Activated CD8-positive, alpha-beta memory T cell treated with anti-CD3 and anti-CD28 coated beads for 36 hours (primary cell): Measurements from ENCODE around the gene SAT2. TPM values are rescaled to one million over a fixed set of nuclear protein-coding genes. Genes with fewer than 3 reads are reported as not detected.
"Not testable (repeated sequence)": the region's sequence is repeated elsewhere in the genome, so short reads cannot be mapped to it uniquely, and the experiment has no call there.

Source experiments
- CTCF ChIA-PET: fragments of 350-600 bp; sonication (Branson Sonifier 250); formaldehyde crosslinking; loops from one replicate; lab custom pipeline; 2021; ENCODE audit warnings: antibody characterized with exemption; lab: Charles Lee
- POLR2A ChIA-PET: fragments of 350-600 bp; sonication (Branson Sonifier 250); formaldehyde crosslinking; loops from one replicate; lab custom pipeline; 2021; ENCODE audit warnings: antibody characterized with exemption; lab: Charles Lee
- total RNA-seq, 2 experiments: library from RNA; stranded (reverse); gene quantifications; one replicate each; pipeline ENCODE4 v1.2.3, GENCODE V29; 2021

SAT2 gene
- total RNA-seq, 2 experiments from 2014 or later = 19.2 to 20.0 TPM

DNA sequence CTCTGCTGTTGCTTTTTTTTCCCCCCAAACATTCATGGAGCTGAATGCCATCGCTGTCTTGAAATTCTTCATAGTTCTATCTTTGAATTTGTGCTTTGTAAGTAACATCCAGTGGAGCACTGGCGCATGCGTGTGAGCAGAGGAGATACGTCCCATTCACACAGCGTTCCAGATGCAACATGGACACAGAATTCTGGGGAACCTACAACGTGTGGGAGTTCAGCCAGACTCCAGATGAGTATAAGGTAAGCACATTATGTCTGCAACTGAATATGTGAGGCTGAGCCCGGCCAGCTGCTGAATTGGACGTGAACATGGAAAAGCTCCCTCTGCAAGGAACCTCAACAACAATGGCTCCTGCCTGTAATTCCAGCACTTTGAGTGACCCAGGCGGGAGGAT is 18.8 kb upstream of the SAT2 start:
- POLR2A ChIA-PET = no interaction called here
- CTCF ChIA-PET = interaction anchor here (1.2 kb wide), 1 partner anchor 41 kb away, joined by 3 read pairs; the partner anchor contains the start of genes TP53 and WRAP53

GRCh38 chr17:7644775-7645174 is 17.2 kb upstream of the SAT2 start:
- POLR2A ChIA-PET = no interaction called here
- CTCF ChIA-PET = no interaction called here

DNA sequence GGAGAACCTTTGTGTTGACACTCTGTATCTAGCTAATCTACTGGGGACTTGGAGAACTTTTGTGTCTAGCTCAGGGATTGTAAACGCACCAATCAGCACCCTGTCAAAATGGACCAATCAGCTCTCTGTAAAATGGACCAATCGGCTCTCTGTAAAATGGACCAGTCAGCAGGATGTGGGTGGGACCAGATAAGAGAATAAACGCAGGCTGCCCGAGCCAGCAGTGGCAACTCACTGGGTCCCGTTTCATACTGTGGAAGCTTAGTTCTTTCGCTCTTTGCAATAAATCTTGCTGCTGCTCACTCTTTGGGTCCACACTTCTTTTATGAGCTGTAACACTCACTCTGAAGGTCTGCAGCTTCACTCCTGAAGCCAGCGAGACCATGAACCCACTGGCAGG is 14.0 kb upstream of the SAT2 start:
- POLR2A ChIA-PET = interaction anchor here (0.6 kb wide), 1 partner anchor 156 kb away, joined by 4 read pairs; no protein-coding TSS in a partner anchor
- CTCF ChIA-PET = not testable (repeated sequence)

DNA sequence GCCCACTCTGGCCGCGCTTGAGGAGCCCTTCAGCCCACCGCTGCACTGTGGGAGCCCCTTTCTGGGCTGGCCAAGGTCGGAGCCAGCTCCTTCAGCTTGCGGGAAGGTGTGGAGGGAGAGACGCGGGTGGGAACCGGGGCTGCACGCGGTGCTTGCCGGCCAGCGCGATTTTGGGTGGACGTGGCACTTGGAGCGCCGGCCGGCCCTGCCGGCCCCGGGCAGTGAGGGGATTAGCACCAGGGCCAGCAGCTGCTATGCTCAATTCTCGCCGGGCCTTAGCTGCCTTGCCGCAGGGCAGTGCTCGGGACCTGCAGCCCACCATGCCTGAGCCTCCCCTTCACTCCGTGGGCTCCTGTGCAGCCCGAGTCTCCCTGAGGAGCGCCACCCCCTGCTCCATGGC is 13.2 kb upstream of the SAT2 start:
- ChIA-PET POLR2A (no interaction called here), CTCF (no interaction called here)

DNA sequence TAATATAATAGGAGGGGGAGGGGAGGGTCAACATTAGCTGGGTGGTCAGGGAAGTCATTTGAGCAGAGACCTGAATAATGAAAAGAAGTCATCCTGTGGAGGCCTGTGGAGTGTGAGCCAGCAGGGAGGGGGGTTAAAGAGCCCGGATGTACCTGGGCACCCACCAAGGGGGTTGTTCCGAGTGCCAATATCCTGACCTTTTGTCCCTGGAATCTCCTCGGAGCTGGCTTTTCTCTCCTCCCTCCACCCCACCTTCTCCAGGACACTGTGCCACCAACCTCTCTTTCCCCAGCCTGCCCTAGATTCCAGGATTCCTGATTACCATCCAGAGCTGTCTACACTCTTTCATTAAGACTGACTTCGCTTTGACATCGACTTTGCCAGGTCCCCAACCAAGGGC is 8.5 kb upstream of the SAT2 start:
- CTCF ChIA-PET = interaction anchor here (1.1 kb wide), 1 partner anchor 51 kb away, joined by 4 read pairs; the partner anchor contains the start of gene TP53
- POLR2A ChIA-PET = no interaction called here

GRCh38 chr17:7634384-7634783 is 6.8 kb upstream of the SAT2 start:
- ChIA-PET POLR2A (no interaction called here), CTCF (interaction anchor here (0.6 to 1.4 kb wide), 2 partner anchors 53 to 696 kb away, joined by 3 read pairs; partner anchors contain the start of gene TP53)

DNA sequence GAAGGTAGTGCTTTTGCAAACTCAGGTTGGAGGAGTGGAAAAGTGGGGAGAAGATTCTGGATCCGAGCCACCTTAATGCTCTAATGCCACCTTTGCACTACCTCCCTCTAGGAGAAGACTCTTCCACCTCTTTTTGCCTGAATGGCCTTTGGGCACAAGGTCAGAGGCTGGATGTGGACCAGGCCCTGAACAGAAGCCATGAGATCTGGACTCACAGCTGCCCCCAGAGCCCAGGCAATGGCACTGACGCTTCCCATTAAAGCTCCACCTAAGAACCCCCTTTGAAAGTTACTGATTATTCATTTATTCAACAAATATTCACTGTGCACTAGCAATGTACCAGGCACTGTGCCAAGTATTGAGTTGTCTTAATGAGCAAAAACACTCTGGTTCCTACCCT is 5.5 kb upstream of the SAT2 start:
- POLR2A ChIA-PET = interaction anchor here (1.5 kb wide), 1 partner anchor 53 kb away, joined by 3 read pairs; no protein-coding TSS in a partner anchor
- CTCF ChIA-PET = interaction anchor here (0.9 to 2.2 kb wide), 7 partner anchors 21 to 197 kb away, joined by 3 to 13 read pairs (median 3); partner anchors contain the start of genes TP53 and WRAP53

DNA sequence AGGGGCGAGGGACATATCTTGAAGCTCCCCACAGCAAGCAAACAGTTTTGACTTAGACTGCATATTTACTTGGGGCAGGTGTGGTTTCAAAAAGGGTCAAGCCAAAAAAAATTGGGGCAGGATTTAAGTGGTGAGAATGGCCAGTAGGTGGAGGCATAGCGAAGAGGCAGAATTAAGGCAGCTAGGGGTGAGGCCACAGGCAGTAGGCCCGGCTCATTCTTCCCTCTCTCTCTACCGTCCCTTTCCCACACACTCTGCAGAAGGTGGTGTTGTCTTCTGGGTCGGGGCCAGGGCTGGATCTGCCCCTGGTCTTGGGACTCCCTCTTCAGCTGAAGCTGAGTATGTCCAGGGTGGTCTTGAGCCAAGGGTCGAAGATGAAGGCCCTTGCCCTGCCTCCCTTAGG is 4.9 kb upstream of the SAT2 start:
- POLR2A ChIA-PET = interaction anchor here (0.7 to 1.5 kb wide), 2 partner anchors 53 to 60 kb away, joined by 3 to 4 read pairs; no protein-coding TSS in a partner anchor
- CTCF ChIA-PET = interaction anchor here (0.7 to 2.2 kb wide), 8 partner anchors 21 to 421 kb away, joined by 3 to 13 read pairs (median 3); partner anchors contain the start of genes TP53 and WRAP53

- ChIA-PET POLR2A (interaction anchor here (0.7 to 1.5 kb wide), 2 partner anchors 54 to 60 kb away, joined by 3 to 4 read pairs; no protein-coding TSS in a partner anchor), CTCF (interaction anchor here (0.7 to 2.2 kb wide), 3 partner anchors 38 to 422 kb away, joined by 3 to 13 read pairs (median 3); partner anchors contain the start of genes TP53 and WRAP53)
Measured at GRCh38 chr17:7631398-7632380, 4.1 kb upstream of the SAT2 start.

- CTCF ChIA-PET = interaction anchor here (1.1 kb wide), 1 partner anchor 19 kb away, joined by 3 read pairs; no protein-coding TSS in a partner anchor
- POLR2A ChIA-PET = interaction anchor here (0.5 kb wide), 1 partner anchor 9 kb away, joined by 3 read pairs; no protein-coding TSS in a partner anchor
Measured at GRCh38 chr17:7629939-7630571, 2.4 kb upstream of the SAT2 start, which contains the start of gene SHBG. Gene SHBG (plus strand): TSS chr17:7630135. CDS start chr17:7630173, 38 bp downstream.

DNA sequence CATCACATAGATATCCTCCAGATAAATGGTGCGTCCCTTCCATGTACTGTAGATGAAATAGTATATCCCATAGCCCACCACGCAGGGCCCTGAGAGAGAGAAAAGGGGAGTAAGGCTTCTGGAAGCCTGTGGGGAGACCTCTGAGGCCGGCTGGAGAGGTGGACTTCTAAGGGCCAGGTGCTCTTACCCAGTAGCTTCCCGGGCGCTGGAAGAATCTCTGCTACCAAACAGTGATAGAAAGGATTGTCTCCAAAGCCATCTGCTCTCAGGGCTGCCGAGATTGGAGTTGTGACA is 718 bp downstream of the SAT2 start:
- CTCF ChIA-PET = interaction anchor here (1.0 to 2.1 kb wide), 4 partner anchors 13 to 190 kb away, joined by 3 to 11 read pairs (median 4); partner anchors contain the start of genes FXR2, TP53 and WRAP53

GRCh38 chr17:7626307-7626706 is 1.3 kb downstream of the SAT2 start:
- CTCF ChIA-PET = interaction anchor here (2.0 to 2.1 kb wide), 2 partner anchors 12 to 61 kb away, joined by 4 to 11 read pairs; partner anchors contain the start of genes FXR2, TP53 and WRAP53
- POLR2A ChIA-PET = interaction anchor here (1.1 kb wide), 1 partner anchor 61 kb away, joined by 5 read pairs; the partner anchor contains the start of gene TP53

More for the DNA sequence above, 718 bp downstream of the SAT2 start:
- POLR2A ChIA-PET = interaction anchor here (0.5 to 1.7 kb wide), 3 partner anchors 12 to 108 kb away, joined by 3 to 6 read pairs (median 4); partner anchors contain the start of gene TP53

DNA sequence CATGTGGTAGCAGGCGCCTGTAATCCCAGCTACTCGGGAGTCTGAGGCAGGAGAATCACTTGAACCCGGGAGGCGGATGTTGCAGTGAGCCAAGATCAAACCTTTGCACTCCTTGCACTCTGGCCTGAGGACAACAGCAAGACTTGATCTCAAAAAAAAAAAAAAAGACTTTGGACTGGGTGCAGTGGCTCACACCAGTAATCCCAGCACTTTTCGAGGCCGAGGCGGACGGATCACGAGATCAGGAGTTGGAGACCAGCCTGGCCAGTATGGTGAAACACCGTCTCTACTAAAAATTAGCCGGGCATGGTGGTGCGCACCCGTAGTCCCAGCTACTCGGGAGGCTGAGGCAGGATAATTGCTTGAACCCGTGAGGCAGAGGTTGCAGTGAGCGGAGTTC is 1.9 kb downstream of the SAT2 start:
- CTCF ChIA-PET = interaction anchor here (1.2 kb wide), 1 partner anchor 11 kb away, joined by 3 read pairs; the partner anchor contains the start of gene FXR2
- POLR2A ChIA-PET = interaction anchor here (0.7 to 1.1 kb wide), 3 partner anchors 61 to 266 kb away, joined by 4 to 6 read pairs (median 5); partner anchors contain the start of gene TP53

- POLR2A ChIA-PET = no interaction called here
- CTCF ChIA-PET = no interaction called here
Measured at GRCh38 chr17:7623661-7624060, 4.0 kb downstream of the SAT2 start.

GRCh38 chr17:7620835-7621234 is 6.8 kb downstream of the SAT2 start:
- POLR2A ChIA-PET = no interaction called here
- CTCF ChIA-PET = no interaction called here

DNA sequence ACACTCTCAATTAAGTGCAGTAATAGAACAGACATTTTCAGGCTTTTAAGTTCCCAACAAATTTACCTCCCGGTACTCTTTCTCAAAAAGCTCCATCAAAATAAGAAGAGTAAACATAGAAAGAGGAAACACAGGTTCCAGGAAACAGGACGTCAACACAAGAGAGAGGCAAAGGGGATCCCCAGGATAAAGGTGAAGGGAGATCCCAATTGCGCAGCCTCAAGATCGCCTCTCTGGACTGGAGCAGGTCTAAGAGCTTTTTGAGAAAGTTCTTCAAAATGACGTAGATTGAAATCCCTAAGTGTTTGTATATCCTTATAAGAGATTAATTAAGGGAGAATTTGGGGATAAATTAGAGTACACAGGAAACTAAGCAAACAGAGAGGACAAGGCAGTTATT is 9.0 kb downstream of the SAT2 start:
- ChIA-PET POLR2A (no interaction called here), CTCF (interaction anchor here (0.9 to 1.3 kb wide), 3 partner anchors 29 to 69 kb away, joined by 3 to 4 read pairs (median 3); partner anchors contain the start of gene TP53)

GRCh38 chr17:7615265-7615747 is 12.3 kb downstream of the SAT2 start:
- ChIA-PET CTCF (interaction anchor here (0.6 to 1.6 kb wide), 5 partner anchors 10 to 443 kb away, joined by 3 to 11 read pairs (median 3); partner anchors contain the start of gene TP53), POLR2A (interaction anchor here (0.6 to 2.8 kb wide), 5 partner anchors 12 to 442 kb away, joined by 3 to 21 read pairs (median 4); partner anchors contain the start of genes SAT2, TP53 and WRAP53)
